ENCODE data around the gene EVI5L. TPM values are rescaled to one million over a fixed set of nuclear protein-coding genes. Genes with fewer than 3 reads are reported as not detected.

The EVI5L gene
- total and polyA plus RNA-seq, 2 of the 8 experiments (the other 6 are each of a cell fraction or from before 2014, with no cell fraction given), result 7.2 to 11.0 TPM

DNA sequence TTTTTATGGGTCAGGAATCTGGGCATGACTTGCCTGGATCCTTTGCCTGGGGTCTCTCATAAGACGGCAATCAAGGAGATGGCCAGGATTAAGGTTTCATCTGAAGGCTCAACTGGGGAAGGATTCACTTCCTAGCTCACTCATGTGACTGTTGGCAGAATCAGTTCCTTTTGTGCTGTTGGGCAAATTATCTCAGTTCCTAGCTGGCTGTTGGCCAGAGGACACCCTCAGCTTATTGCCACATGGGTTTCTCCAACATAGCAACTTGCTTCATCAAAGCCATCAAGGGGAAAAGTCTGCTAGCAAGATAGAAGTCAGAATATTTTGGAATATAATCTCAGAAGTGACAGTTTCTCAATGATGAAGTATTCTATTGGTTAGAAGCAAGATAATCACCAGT, 12.2 kb upstream of the EVI5L start (continued):
- TF ChIP-seq, protein P1, sequence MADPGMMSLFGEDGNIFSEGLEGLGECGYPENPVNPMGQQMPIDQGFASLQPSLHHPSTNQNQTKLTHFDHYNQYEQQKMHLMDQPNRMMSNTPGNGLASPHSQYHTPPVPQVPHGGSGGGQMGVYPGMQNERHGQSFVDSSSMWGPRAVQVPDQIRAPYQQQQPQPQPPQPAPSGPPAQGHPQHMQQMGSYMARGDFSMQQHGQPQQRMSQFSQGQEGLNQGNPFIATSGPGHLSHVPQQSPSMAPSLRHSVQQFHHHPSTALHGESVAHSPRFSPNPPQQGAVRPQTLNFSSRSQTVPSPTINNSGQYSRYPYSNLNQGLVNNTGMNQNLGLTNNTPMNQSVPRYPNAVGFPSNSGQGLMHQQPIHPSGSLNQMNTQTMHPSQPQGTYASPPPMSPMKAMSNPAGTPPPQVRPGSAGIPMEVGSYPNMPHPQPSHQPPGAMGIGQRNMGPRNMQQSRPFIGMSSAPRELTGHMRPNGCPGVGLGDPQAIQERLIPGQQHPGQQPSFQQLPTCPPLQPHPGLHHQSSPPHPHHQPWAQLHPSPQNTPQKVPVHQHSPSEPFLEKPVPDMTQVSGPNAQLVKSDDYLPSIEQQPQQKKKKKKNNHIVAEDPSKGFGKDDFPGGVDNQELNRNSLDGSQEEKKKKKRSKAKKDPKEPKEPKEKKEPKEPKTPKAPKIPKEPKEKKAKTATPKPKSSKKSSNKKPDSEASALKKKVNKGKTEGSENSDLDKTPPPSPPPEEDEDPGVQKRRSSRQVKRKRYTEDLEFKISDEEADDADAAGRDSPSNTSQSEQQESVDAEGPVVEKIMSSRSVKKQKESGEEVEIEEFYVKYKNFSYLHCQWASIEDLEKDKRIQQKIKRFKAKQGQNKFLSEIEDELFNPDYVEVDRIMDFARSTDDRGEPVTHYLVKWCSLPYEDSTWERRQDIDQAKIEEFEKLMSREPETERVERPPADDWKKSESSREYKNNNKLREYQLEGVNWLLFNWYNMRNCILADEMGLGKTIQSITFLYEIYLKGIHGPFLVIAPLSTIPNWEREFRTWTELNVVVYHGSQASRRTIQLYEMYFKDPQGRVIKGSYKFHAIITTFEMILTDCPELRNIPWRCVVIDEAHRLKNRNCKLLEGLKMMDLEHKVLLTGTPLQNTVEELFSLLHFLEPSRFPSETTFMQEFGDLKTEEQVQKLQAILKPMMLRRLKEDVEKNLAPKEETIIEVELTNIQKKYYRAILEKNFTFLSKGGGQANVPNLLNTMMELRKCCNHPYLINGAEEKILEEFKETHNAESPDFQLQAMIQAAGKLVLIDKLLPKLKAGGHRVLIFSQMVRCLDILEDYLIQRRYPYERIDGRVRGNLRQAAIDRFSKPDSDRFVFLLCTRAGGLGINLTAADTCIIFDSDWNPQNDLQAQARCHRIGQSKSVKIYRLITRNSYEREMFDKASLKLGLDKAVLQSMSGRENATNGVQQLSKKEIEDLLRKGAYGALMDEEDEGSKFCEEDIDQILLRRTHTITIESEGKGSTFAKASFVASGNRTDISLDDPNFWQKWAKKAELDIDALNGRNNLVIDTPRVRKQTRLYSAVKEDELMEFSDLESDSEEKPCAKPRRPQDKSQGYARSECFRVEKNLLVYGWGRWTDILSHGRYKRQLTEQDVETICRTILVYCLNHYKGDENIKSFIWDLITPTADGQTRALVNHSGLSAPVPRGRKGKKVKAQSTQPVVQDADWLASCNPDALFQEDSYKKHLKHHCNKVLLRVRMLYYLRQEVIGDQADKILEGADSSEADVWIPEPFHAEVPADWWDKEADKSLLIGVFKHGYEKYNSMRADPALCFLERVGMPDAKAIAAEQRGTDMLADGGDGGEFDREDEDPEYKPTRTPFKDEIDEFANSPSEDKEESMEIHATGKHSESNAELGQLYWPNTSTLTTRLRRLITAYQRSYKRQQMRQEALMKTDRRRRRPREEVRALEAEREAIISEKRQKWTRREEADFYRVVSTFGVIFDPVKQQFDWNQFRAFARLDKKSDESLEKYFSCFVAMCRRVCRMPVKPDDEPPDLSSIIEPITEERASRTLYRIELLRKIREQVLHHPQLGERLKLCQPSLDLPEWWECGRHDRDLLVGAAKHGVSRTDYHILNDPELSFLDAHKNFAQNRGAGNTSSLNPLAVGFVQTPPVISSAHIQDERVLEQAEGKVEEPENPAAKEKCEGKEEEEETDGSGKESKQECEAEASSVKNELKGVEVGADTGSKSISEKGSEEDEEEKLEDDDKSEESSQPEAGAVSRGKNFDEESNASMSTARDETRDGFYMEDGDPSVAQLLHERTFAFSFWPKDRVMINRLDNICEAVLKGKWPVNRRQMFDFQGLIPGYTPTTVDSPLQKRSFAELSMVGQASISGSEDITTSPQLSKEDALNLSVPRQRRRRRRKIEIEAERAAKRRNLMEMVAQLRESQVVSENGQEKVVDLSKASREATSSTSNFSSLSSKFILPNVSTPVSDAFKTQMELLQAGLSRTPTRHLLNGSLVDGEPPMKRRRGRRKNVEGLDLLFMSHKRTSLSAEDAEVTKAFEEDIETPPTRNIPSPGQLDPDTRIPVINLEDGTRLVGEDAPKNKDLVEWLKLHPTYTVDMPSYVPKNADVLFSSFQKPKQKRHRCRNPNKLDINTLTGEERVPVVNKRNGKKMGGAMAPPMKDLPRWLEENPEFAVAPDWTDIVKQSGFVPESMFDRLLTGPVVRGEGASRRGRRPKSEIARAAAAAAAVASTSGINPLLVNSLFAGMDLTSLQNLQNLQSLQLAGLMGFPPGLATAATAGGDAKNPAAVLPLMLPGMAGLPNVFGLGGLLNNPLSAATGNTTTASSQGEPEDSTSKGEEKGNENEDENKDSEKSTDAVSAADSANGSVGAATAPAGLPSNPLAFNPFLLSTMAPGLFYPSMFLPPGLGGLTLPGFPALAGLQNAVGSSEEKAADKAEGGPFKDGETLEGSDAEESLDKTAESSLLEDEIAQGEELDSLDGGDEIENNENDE (IDR thresholded peaks at IDR 0.05; ENCODE audit: insufficient replicate concordance, low read length), result no peak
- TF ChIP-seq ATF2 (IDR thresholded peaks at IDR 0.05; ENCODE audit: low read length) (no peak), SP2 (IDR thresholded peaks at IDR 0.05; ENCODE audit: low read length) (no peak), BACH1 (IDR thresholded peaks at IDR 0.05; ENCODE audit: low read length) (no peak), GABPA (IDR thresholded peaks at IDR 0.05; ENCODE audit: borderline replicate concordance, insufficient read depth, low read length) (no peak), ATF3 (IDR thresholded peaks at IDR 0.05; ENCODE audit: insufficient read depth, low read depth, low read length) (no peak)
